Neutrophil (primary cell): Measurements from ENCODE around the gene BMI1.

ENCODE experiments used
- H3K27ac ChIP-seq: fragments of 200-600 bp; sonication (generic); 2 replicates; pipeline ENCODE4 v1.5.1; 2016; ENCODE audit warnings: mild to moderate bottlenecking, moderate library complexity
- H3K27me3 ChIP-seq: fragments of 200-600 bp; sonication (generic); 2 replicates; pipeline ENCODE4 v1.6.0; 2016; ENCODE audit warnings: mild to moderate bottlenecking
- H3K36me3 ChIP-seq: fragments of 200-600 bp; sonication (generic); 2 replicates; pipeline ENCODE4 v1.5.1; 2017
- H3K4me1 ChIP-seq, 2 experiments: fragments of 200-600 bp in 1 of 2; sonication (generic) in 1 of 2; 1 replicate in 1 of 2; 2 replicates in 1 of 2; pipeline versions ENCODE4 v1.5.1 to v1.6.1; 2013 to 2016; ENCODE audit warnings: low read depth in 1 of 2, low read length in 1 of 2, mild to moderate bottlenecking in 1 of 2, moderate library complexity in 1 of 2; ENCODE audit not compliant: control insufficient read depth in 1 of 2, insufficient read depth in 1 of 2
- H3K4me3 ChIP-seq, 2 experiments: fragments of 200-600 bp in 1 of 2; sonication (generic) in 1 of 2; 1 replicate in 1 of 2; 2 replicates in 1 of 2; pipeline ENCODE4 v1.5.1; 2013 to 2016; ENCODE audit warnings: low read depth in 1 of 2, low read length in 1 of 2, mild to moderate bottlenecking in 1 of 2, moderate library complexity in 1 of 2
- H3K9me3 ChIP-seq: fragments of 200-600 bp; sonication (generic); 2 replicates; pipeline ENCODE4 v1.5.1; 2016
- TF ChIP-seq, protein P1 (sequence below): fragments of 200-600 bp; sonication (generic); IDR thresholded peaks from 2 replicates; pipeline ENCODE4 v1.5.1; 2016; ENCODE audit warnings: antibody characterized with exemption

The BMI1 gene

DNA sequence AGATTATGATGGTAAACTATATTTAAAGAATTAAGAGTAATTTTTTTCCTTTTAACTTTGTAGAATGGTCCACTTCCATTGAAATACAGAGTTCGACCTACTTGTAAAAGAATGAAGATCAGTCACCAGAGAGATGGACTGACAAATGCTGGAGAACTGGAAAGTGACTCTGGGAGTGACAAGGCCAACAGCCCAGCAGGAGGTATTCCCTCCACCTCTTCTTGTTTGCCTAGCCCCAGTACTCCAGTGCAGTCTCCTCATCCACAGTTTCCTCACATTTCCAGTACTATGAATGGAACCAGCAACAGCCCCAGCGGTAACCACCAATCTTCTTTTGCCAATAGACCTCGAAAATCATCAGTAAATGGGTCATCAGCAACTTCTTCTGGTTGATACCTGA is 8.3 kb downstream of the BMI1 start:
- Histone ChIP-seq H3K27me3 (peaks cover 51% of the 10 kb centered on the region), H3K27ac (no peak overlapping the region), H3K4me3 (no peak overlapping the region), H3K36me3 (no peaks in the 10 kb centered on the region), H3K4me1 (peaks cover 31 to 34% of the 10 kb centered on the region in 2 experiments), H3K9me3 (no peaks in the 10 kb centered on the region)
- TF ChIP-seq, protein P1, sequence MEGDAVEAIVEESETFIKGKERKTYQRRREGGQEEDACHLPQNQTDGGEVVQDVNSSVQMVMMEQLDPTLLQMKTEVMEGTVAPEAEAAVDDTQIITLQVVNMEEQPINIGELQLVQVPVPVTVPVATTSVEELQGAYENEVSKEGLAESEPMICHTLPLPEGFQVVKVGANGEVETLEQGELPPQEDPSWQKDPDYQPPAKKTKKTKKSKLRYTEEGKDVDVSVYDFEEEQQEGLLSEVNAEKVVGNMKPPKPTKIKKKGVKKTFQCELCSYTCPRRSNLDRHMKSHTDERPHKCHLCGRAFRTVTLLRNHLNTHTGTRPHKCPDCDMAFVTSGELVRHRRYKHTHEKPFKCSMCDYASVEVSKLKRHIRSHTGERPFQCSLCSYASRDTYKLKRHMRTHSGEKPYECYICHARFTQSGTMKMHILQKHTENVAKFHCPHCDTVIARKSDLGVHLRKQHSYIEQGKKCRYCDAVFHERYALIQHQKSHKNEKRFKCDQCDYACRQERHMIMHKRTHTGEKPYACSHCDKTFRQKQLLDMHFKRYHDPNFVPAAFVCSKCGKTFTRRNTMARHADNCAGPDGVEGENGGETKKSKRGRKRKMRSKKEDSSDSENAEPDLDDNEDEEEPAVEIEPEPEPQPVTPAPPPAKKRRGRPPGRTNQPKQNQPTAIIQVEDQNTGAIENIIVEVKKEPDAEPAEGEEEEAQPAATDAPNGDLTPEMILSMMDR = no peak

DNA sequence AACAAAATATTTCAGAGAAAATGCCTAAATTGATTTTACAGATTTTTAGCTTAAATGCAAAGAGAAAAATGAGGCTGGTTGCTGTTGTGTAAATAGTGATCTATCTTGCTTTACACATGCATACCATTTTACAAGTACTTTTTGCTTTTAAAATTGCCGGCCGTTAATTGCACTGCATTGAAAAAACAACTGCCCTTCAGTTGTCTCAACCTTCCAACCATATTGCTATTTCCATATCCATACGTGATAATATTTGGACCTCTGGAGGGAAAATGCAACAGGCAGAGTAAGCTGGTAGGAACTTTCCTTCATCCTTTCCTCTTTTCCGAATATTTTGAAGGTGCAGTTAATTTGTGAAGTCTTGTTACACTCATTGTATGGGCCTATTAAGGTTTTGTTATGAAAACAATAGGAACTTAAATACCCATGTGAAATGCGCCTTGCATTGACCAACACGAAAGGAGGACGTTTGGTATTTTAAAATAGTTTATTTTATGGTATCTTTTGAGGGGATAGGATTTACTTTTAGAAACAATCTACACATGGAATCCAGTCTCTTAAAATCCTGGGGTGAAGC is 11.3 kb downstream of the BMI1 start:
- Histone ChIP-seq H3K27ac (no peak overlapping the region), H3K36me3 (no peaks in the 10 kb centered on the region), H3K4me3 (no peak overlapping the region), H3K4me1 (peaks cover 43 to 45% of the 10 kb centered on the region in 2 experiments), H3K27me3 (peaks cover 53% of the 10 kb centered on the region), H3K9me3 (no peaks in the 10 kb centered on the region)
- TF ChIP-seq, protein P1 = no peak

DNA sequence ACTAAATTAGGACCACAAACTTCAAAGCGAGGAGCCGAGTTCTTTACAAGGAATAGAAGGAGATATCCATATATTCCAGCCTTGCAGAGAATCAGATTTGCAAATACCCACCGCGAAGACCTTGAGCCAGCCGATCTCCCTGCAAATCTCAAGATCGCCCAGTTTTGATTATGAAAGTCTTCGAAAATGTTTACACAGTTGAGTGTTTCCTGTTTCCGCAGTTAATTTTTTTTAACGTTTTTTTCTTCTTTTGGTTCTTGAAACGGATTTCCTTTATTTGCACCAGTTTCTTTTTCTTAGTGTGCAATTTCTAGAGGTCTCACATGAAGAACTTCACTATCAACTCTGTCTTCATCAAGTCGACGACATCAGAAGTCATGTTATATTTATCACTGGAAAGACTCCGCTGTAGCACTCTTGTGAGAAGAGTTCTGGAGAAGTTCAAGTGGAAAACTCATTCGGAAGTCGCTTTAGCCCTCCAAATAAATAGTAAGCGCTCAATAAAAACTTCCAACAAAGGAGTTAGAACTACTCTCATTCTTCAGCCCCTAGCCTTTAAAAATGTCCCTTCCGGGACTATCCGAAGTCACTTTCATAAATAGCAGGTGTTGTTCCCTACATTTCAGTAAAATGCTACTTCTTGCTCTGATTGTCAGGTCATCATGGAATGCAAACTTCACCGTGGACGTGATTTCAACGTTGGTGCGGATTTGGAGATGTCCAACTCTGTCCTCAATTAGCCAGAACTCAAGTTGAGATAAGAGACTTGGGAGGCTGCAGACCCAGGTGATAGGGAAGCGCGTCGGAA is 12.5 kb downstream of the BMI1 start:
- H3K36me3 ChIP-seq = no peaks in the 10 kb centered on the region
- H3K27me3 ChIP-seq = peaks cover 64% of the 10 kb centered on the region
- peak overlapping the region; percentile 73 to 82 for H3K4me3 ChIP-seq
- peaks cover 45 to 46% of the 10 kb centered on the region in 2 experiments for H3K4me1 ChIP-seq
- no peaks in the 10 kb centered on the region for H3K9me3 ChIP-seq
- TF ChIP-seq, protein P1 = no peak
- no peak overlapping the region for H3K27ac ChIP-seq

DNA sequence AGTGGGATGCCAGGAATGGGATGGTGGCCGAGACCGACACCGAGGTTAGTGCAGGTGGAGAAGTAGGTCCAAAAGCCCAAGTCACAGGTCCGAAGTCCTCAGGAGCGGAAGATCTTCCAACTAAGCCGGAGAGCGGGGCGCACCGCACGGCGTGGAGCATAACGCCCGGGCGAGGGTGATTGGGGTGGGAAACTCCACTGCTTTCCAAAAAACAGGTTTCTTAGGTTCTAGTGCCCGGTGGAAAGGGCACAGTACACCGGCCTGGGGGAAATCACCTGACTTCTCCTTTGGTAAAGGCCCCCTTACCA is 13.0 kb downstream of the BMI1 start:
- Histone ChIP-seq H3K27me3 (peaks cover 70% of the 10 kb centered on the region), H3K27ac (no peak overlapping the region), H3K4me1 (peaks cover 45 to 48% of the 10 kb centered on the region in 2 experiments), H3K36me3 (no peaks in the 10 kb centered on the region), H3K4me3 (peak overlapping the region; percentile 73 to 82), H3K9me3 (no peaks in the 10 kb centered on the region)
- TF ChIP-seq, protein P1 = no peak

DNA sequence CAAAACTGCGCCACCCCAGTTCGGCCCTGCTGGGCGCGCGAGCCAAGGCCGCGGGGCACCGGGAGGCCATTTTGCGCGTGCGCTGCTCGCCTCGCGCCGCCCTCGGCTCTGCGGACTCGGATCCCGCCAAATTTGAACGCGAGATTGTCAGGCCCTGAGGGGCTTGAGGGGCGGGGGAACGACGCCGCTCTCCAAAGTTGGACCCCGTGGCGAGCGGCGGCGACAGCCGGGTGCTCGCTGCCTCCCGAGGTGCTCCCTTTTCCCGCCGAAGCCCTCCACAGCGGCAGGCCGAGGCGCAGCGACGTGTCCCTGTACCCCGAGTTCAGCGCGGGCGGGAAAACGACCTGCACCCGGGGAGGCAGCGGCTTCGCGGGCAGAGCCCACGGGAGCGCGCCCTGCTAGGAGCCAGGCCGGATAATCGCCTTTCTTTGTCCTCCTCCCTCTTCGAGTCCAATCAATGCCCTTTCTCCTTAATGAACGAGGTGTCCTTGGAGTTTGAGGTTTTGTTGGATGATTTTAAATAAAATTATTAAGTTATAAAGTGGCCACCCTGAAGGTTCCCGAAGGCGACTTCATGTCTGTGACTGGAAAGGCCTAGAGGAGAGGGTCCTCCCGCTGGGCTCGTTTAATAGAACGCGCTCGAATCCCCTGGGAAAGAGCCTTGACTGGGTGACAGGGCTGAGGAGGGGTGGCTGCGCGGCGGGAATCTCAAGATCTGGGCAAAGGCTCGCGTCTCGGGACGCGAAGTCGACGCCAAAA is 13.7 kb downstream of the BMI1 start:
- H3K4me3 ChIP-seq = peak overlapping the region; percentile 73 to 82
- H3K9me3 ChIP-seq = no peaks in the 10 kb centered on the region
- H3K4me1 ChIP-seq = peaks cover 47 to 49% of the 10 kb centered on the region in 2 experiments
- H3K27ac ChIP-seq = no peak overlapping the region
- TF ChIP-seq, protein P1 = no peak
- peaks cover 76% of the 10 kb centered on the region for H3K27me3 ChIP-seq
- H3K36me3 ChIP-seq = no peaks in the 10 kb centered on the region
